BLaER1 (cell line): ENCODE measurements around the gene MALSU1.
"Not testable (repeated sequence)": the region's sequence is repeated elsewhere in the genome, so short reads cannot be mapped to it uniquely, and the experiment has no call there.

Experiments
- H3K27ac ChIP-seq: shearing (Covaris generic); formaldehyde crosslinking; 2 replicates; pipeline ENCODE4 v1.8.1; 2022
- H3K27me3 ChIP-seq: shearing (Covaris generic); formaldehyde crosslinking; 2 replicates; pipeline ENCODE4 v1.8.1; 2022
- H3K36me3 ChIP-seq: shearing (Covaris generic); formaldehyde crosslinking; 2 replicates; pipeline ENCODE4 v1.8.1; 2022
- H3K4me1 ChIP-seq: shearing (Covaris generic); formaldehyde crosslinking; 2 replicates; pipeline ENCODE4 v1.8.1; 2022
- H3K4me2 ChIP-seq: shearing (Covaris generic); formaldehyde crosslinking; 2 replicates; pipeline ENCODE4 v1.8.1; 2022
- H3K4me3 ChIP-seq: shearing (Covaris generic); formaldehyde crosslinking; 2 replicates; pipeline ENCODE4 v1.8.1; 2022
- H3K9ac ChIP-seq: shearing (Covaris generic); formaldehyde crosslinking; 2 replicates; pipeline ENCODE4 v1.8.1; 2022
- H3K9me3 ChIP-seq: shearing (Covaris generic); formaldehyde crosslinking; 2 replicates; pipeline ENCODE4 v1.8.1; 2022
- H4K20me1 ChIP-seq: shearing (Covaris generic); formaldehyde crosslinking; 2 replicates; pipeline ENCODE4 v1.8.1; 2022
- Cebpa-rat ChIP-seq: shearing (Covaris generic); IDR thresholded peaks from 2 replicates; pipeline ENCODE4 v1.8.1; 2022

Gene MALSU1

DNA sequence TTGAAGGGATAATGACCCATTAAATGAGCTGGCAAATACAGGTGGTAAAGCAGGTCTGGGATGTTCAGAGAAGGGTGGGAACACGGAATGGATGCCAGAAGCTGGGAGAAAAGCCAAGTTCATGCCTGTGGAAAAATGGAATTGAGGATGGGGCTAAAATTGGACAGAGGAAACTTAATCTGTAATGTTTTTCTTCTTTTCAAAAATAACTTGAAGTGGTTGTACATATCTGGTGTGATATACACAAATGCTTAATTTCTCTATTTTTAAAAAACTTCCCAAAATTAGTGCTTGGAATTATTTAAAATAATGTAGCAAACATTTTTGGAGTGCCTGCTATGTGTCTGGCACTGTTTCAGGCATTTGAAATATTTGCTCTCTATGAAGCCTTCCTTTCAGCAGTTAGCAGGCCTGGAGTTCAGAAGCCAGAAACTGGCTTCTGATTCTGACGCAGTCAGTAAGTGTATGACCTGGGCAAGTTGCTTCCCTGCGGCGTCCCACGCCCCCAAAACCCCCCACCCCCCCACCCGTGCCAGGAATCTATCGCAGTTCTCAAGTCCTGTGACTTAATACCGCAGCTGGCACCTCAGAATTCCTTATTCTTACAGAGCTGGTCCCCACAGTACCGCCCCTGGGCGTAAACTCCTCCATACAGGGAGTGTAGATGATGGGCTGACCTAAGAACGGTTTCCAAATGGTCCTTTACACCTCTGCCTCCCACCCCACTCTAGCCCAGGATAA, 828 bp upstream of the MALSU1 start:
- H3K9me3 ChIP-seq = no peaks in the 10 kb centered on the region
- TF ChIP-seq Cebpa-rat = no peak
- peaks cover 28% of the 10 kb centered on the region for H3K4me1 ChIP-seq
- 0 out of 2 replicates have a peak overlapping the region, but pooled peaks have one; percentile 85 for H3K9ac ChIP-seq
- peaks cover 30% of the 10 kb centered on the region for H4K20me1 ChIP-seq
- peaks cover 29% of the 10 kb centered on the region for H3K36me3 ChIP-seq
- peak overlapping the region; percentile 80 for H3K27ac ChIP-seq
- H3K4me3 ChIP-seq = peak overlapping the region; percentile 88
- peak overlapping the region; percentile 84 for H3K4me2 ChIP-seq
- no peaks in the 10 kb centered on the region for H3K27me3 ChIP-seq

DNA sequence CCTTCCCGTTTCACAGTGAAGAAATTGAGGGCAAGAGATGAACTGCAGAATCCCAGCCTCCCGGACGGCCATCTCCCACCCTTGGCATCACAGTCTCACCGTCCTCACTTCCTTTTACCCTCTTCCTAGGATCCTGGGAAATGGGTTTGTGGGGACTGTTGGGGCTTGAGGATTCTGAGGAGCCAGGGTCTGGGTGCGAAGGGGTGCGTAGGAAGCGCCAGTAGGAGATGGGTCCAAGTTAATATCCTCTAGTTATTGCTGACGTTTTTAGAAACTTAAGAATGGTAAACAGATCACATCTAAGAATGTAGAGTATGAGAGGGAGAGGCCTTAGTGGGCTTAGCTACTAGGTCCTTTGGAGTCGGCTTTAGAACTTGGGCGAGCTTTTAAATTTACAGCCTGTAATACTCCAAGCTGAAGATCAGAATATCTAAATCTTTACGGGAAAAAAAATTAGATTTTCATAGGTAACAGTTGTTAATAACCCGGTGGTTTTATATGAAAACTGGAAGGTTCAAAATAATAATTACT, 696 bp downstream of the MALSU1 start:
- Histone ChIP-seq H3K9ac (peak overlapping the region; percentile 85), H3K9me3 (no peaks in the 10 kb centered on the region), H3K27me3 (no peaks in the 10 kb centered on the region), H4K20me1 (peaks cover 43% of the 10 kb centered on the region), H3K27ac (peak overlapping the region; percentile 80), H3K4me2 (peak overlapping the region; percentile 84), H3K36me3 (peaks cover 44% of the 10 kb centered on the region), H3K4me1 (peaks cover 30% of the 10 kb centered on the region), H3K4me3 (peak overlapping the region; percentile 88)
- TF ChIP-seq Cebpa-rat = no peak

DNA sequence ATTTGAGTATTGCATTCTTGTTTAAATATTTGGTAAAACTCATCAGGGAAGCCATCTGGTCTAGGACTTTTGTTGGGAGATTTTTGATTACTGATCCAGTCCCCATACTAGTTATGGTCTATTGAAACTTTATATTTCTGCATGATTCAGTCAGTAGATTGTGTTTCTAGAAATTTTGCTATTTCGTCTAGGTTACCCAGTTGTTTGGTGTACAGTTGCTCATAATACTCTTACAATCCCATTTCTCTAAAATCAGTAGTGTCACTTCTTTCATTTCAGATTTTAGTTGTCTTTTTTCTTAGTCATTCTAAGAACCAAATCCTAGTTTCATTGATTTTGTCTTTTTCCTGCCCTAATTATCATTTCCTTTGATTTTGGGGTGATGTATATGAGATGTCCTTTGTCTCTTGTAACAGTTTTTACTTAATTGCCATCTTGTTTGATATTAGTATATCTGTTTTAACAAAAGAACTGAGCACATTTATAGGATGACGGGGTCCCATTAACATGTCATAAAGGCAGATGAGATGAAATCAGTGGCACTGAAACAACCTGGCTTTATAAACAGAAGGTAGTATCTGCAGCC, 7.9 kb downstream of the MALSU1 start:
- Histone ChIP-seq H3K36me3 (peaks cover 82% of the 10 kb centered on the region), H3K27me3 (no peaks in the 10 kb centered on the region), H3K27ac (no peak overlapping the region), H3K9me3 (no peaks in the 10 kb centered on the region; the same call in 1 of the 2 replicates), H3K4me3 (no peak overlapping the region), H3K4me2 (no peak overlapping the region), H3K4me1 (peaks cover 13% of the 10 kb centered on the region), H4K20me1 (peaks cover 61% of the 10 kb centered on the region), H3K9ac (no peak overlapping the region)
- TF ChIP-seq Cebpa-rat = no peak

- Histone ChIP-seq H3K4me1 (peaks cover 6% of the 10 kb centered on the region), H3K9me3 (no peaks in the 10 kb centered on the region; the same call in 1 of the 2 replicates), H3K9ac (no peak overlapping the region), H3K4me3 (no peak overlapping the region), H3K36me3 (peaks cover 65% of the 10 kb centered on the region), H3K27me3 (no peaks in the 10 kb centered on the region), H3K4me2 (no peak overlapping the region), H3K27ac (no peak overlapping the region), H4K20me1 (peaks cover 45% of the 10 kb centered on the region; the same call in 1 of the 2 replicates)
- no peak for TF ChIP-seq Cebpa-rat
These were observed 9.6 kb downstream of the MALSU1 start for GRCh38 chr7:23308754-23309153.

GRCh38 chr7:23312141-23312540, 13.0 kb downstream of the MALSU1 start:
- H3K27me3 ChIP-seq, H3K9me3 ChIP-seq, H3K27ac ChIP-seq, H3K4me3 ChIP-seq, H3K4me2 ChIP-seq, H3K9ac ChIP-seq, H3K4me1 ChIP-seq: not testable (repeated sequence)
- H4K20me1 ChIP-seq = peaks cover 16% of the 10 kb centered on the region; the same call in 1 of the 2 replicates
- H3K36me3 ChIP-seq = peaks cover 39% of the 10 kb centered on the region

- Histone ChIP-seq H3K9ac (no peak overlapping the region), H3K4me2 (no peak overlapping the region), H3K4me3 (no peak overlapping the region), H4K20me1 (no peaks in the 10 kb centered on the region), H3K9me3 (no peaks in the 10 kb centered on the region), H3K4me1 (peaks cover 8% of the 10 kb centered on the region; the same call in 1 of the 2 replicates), H3K27ac (no peak overlapping the region), H3K36me3 (peaks cover 6% of the 10 kb centered on the region; the same call in 1 of the 2 replicates), H3K27me3 (no peaks in the 10 kb centered on the region)
- no peak for TF ChIP-seq Cebpa-rat
These were observed 16.2 kb downstream of the MALSU1 start for GRCh38 chr7:23315366-23315765.

DNA sequence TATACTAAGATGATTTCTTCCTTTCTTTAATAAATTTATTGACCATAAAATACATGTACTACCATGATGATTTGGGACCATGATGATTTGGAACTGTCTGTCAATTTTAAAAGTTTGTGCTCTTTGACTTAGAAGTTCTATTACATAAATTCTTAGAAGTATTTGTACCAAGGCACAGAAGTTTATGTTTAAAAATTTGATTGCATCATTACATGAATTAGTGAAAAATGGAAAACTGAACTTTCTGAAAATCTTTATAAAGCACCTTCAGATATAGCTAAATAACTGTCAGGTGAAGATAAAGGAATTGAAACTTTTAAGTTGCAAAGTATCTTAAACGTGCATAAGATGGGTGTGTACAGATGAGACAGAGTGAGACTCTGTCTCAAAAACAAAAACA, 32.0 kb downstream of the MALSU1 start:
- no peaks in the 10 kb centered on the region for H3K36me3 ChIP-seq
- H3K4me3 ChIP-seq = no peak overlapping the region
- no peak for TF ChIP-seq Cebpa-rat

DNA sequence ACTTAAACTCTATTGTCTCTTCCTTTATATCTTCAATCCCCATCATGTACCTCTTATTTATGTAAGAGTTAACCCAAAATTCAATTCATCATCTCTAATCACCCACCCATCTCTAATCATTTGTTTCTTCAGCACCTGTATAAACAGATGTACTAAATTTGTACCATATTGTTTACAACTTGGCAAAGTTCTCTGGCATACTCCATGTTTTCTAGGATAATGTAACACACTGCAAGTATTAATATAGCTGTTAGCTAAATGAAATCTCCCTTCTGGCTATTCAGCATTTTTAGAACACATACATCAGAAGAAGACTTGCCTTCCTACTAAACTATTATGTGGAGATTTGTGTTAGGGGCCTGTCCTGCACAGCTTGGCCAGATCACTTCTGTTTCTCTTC, 33.1 kb downstream of the MALSU1 start:
- no peak overlapping the region for H3K4me3 ChIP-seq

More for the DNA sequence above, 32.0 kb downstream of the MALSU1 start:
- H4K20me1 ChIP-seq = no peaks in the 10 kb centered on the region
- no peak overlapping the region for H3K27ac ChIP-seq
- H3K27me3 ChIP-seq = no peaks in the 10 kb centered on the region
- no peak overlapping the region for H3K4me2 ChIP-seq
- peaks cover 4% of the 10 kb centered on the region; the same call in 1 of the 2 replicates for H3K9me3 ChIP-seq
- H3K4me1 ChIP-seq = no peaks in the 10 kb centered on the region
- H3K9ac ChIP-seq = no peak overlapping the region

DNA sequence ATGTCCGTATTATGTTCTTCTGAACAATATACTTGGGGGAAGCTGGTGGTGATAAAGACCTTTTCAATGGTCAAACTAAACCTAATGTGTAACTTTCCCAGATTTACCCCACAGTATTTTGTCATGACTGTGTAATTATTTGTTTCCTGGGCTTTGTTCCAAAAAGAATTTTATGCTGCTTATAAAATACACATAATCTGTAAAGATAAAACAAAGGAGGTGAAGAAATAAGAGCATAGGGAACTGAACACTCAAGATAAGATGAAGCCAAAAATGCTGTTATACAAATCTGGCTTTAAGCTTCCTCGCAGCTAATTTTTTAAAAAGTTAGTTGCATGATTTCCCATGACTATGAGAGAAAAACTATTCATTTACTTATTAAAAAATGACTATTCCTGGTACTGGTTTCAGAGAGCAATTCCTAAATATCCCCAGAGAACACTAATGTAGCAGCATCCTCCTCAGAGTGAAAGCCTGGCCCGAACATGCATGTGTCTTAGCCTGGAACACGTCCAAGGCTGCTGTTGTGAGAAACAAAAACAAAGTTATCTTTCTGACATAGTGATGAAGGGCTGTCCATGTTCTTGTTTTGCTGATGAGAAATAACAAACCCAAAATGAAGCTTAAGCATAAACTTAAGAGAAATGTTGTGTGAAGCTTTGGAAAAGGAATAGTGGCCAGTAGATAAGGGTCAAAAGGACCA, 33.9 kb downstream of the MALSU1 start:
- no peaks in the 10 kb centered on the region for H3K27me3 ChIP-seq
- TF ChIP-seq Cebpa-rat = no peak
- no peaks in the 10 kb centered on the region for H4K20me1 ChIP-seq
- no peaks in the 10 kb centered on the region for H3K36me3 ChIP-seq
- H3K9ac ChIP-seq = no peak overlapping the region
- no peak overlapping the region for H3K4me2 ChIP-seq
- H3K27ac ChIP-seq = no peak overlapping the region
- peaks cover 13% of the 10 kb centered on the region for H3K9me3 ChIP-seq
- no peak overlapping the region for H3K4me3 ChIP-seq
- no peaks in the 10 kb centered on the region for H3K4me1 ChIP-seq

More for the DNA sequence above, 33.1 kb downstream of the MALSU1 start:
- no peak overlapping the region for H3K9ac ChIP-seq
- no peaks in the 10 kb centered on the region for H3K27me3 ChIP-seq
- H3K36me3 ChIP-seq = no peaks in the 10 kb centered on the region
- no peak overlapping the region for H3K27ac ChIP-seq
- no peak for TF ChIP-seq Cebpa-rat
- H3K4me1 ChIP-seq = no peaks in the 10 kb centered on the region
- H3K9me3 ChIP-seq = peaks cover 7% of the 10 kb centered on the region
- no peak overlapping the region for H3K4me2 ChIP-seq
- no peaks in the 10 kb centered on the region for H4K20me1 ChIP-seq
